TTC549 (cell line): ENCODE data around the gene RPLP2.

Experiments
- FAIRE-seq: peaks from 2 replicates; lab custom pipeline; 2012; peaks lifted over from hg19 to GRCh38; lab: Jason Lieb, UNC

Gene RPLP2

GRCh38 chr11:773830-774229 lies 35.9 kb upstream of the RPLP2 start:
- FAIRE-seq: no peak

DNA sequence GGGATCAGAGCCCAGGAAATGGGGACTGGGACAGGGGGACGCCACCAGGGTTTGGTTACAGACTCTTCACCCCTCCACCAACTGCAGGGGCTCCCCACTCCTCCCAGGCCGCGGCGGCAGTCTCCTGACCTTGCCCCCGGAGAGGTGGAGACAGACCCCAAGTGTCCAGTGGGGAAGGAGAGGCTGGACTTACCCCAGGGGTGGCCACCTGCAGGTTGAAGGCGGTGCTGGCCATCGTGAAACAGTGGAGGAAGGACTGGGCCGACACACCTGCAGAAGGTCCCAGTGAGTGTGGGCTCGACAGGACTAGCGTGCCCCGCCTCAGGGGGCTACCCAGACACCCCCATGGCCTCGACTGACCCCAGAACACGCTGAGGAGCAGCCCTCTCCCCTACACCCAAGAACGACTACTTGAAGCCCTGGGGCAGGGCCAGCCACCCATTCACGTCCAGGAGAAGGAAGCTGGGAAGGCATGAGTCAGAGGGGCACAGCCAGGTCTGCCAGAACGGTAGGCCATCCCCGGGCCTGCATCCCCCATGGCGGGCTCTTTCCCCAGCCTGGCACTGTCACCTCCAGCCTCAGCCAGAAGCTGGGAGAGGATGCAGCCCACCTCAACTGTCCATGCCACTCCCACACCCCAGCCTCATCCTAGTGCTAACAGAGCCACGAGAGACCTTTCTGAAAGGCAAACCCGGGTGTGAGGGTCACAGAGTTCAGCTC lies 34.7 kb upstream of the RPLP2 start:
- FAIRE-seq: no peak

DNA sequence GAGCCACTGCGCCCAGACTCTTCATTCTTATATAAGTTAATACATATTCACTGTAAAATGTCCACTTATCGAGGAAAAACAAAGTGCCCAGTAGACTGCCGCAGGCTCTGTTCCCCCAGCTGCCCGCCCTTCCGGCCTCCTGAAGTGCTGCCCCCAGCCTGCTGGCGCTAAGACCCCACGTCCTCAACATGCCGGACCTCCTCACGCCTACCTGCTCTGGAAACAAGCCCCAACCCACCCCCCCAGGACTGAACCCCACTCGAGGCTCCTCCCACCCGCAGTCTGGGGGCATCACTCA lies 33.6 kb upstream of the RPLP2 start:
- no peak for FAIRE-seq

- FAIRE-seq: no peak
These were observed 33.0 kb upstream of the RPLP2 start for GRCh38 chr11:776561-777287.

- FAIRE-seq: no peak
These were observed 32.2 kb upstream of the RPLP2 start, which contains the start of gene GATD1 for GRCh38 chr11:777288-778255. GATD1 (minus strand) TSS chr11:777487; CDS start chr11:777462, 25 bp downstream.

DNA sequence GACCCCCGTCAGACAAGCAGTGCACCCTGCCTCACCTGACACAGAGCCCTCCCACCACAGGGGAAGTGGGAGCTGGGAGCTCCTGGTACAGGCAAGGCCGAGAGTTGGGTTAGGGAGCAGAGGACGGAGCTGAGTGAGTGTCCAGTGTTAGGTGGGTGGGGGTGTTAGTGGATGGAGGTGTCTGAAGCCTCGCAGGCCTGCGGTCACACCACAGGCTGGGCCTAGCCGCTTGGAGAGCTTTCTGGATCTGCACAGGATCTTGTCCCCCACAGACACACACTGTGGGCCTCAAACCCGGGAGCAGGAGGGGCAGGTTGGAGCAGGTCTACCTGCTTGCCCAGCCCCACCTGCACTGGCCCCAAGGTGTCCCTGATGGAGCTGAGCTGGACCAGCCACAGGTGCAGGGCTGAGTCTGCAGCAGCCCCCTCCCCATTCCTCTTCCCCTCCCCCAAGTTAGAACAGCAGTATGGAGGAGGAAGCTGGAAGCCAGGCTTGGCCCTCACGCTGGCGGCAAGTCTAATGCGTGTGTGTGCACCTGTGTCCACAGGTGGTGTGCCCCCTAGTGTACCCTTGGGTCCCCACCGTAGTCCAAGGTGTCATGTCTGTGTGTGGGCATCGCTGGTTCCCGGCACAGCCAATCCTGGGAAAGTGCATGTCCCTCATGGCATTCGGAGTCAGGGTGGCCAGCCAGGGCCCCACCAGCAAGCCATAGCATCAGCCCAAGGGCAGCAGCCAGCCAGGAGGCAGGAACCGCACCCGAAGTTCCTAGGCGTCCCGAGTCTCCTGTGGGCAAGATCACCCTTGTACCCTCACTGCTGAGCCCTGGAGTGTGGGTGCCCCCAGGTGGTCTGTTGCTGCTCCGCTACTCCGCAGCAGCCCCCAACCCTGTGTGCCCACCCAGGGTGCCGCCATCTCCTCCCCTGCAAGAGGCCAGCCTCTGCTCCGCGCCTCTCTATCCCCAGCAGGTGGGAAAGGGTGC lies 30.5 kb upstream of the RPLP2 start:
- no peak for FAIRE-seq

DNA sequence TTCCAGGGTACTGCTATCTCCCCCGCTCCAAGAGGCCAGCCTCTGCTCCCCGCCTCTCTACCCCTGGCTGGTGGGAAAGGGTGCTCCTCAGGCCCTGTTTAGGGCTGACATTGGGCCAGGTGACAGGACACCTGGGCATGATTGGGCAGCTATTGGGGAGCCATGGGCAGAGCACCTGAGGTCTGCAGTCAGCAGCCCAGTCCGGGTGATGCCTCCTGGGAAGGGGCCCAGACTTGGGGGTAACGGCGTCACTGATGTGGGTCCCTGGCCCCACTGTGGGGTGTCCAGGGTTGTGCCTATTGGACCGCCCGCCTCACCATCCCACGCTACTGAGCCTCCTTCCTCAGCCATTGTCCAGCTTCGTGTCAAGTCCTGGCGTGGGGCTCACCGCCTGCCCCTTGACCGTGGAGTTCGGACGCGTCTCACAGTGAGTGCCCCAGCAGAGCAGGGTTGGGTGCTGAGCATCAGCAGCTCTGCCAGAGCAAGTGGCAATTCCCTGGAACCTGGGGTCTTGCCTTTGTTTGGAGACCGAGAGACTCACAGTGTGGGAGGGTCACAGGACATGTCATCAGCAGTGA lies 29.7 kb upstream of the RPLP2 start:
- no peak for FAIRE-seq

DNA sequence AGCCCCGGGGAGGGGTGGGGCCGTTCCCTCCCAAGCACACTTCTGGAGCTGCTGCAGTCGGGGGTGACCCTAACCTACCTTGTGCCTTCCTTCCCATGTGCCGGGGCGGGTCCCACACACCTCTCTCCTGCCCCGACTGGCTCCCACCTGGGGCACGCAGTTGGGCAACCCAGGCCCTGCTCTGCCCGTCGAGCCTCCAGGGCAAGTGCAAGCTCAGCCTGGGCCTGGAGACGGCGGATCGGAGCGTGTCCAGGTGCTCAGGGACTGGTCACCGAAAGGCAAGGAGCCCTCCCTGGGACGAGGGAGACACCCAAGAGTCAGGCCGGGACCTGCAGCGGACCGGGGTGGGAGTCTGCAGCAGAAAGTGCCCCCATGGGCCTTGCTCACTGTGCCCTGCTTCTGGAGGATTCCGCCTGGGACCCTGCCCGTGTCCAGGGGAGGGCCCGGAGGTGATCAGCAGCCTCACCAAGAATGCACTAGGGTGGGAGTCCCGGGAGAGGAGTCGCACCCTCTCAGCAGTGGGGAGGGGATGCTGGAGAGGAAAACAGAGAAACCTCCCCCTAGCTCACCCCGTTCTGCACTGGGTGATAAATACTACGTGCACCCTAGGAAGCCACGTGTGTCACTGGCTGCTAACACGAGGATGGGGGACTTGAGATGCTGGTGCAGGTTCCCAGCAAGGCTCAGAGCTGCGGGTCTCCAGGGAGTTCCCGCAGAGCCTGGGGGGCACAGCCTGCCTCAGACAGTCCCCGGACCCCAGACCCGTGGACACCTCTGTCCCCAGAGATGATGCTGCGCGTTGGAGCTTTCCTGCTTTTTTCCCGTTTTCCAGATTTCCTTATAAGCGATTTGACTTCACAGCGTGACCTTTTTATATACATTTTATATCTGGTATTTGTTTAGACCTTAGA lies 27.2 kb upstream of the RPLP2 start:
- FAIRE-seq: no peak

DNA sequence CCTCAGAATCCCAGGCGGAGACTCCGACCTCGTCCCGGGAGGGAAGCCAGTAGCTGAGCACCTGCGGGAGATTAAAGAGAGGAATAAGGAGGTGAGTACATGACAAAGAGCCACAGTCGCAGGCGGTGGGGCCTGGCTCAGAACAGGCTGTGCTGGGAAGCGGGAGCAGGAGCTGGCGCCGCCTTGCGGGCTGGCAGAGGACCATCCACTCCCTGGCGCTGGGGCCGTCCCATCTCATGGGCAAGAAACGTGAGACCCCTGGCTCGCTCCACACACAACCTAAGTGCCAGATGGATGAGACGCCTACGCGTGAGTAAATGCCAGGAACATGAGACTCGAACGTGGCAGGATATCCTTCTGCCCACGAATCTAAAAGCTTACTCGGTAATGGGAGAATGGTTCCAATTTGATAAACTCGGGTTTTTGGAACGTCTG lies 26.2 kb upstream of the RPLP2 start:
- FAIRE-seq: no peak

- no peak for FAIRE-seq
These were observed 23.3 kb upstream of the RPLP2 start for GRCh38 chr11:786235-787083.

GRCh38 chr11:787084-787675 lies 22.6 kb upstream of the RPLP2 start:
- no peak for FAIRE-seq

DNA sequence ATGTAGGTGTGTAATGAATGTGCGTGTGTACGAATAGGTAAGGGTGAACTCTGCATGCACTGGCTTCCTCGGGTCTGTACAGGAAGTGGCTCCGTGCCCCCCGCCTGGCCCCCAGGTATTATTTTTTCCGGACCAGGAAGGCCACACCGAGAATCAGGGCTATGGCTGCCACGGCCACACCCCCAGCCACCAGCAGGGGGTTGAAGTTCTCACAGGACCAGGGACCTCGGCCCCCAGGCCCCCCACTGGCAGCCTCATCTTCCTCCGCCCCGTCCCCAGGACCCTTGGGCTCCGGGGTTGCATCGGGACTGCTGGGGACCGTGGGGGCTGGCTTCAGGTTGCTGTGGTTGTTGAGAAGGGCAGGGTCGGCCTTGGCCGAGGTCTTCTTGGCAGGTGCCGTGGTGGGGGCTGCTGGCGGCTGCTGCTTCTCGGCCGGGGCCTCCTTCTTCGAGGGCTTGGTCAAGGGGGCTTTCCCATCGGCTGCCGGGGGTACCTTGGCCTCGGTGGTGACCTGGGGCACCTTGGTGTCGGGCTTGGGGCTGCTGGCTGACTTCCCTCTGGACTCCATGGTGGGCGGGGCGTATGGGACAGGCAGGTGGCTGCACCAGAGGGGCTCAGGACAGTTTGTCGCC lies 21.6 kb upstream of the RPLP2 start:
- FAIRE-seq: no peak

GRCh38 chr11:788953-789940 lies 20.5 kb upstream of the RPLP2 start:
- FAIRE-seq: no peak

- no peak for FAIRE-seq
These were observed 19.8 kb upstream of the RPLP2 start, which contains the start of gene CEND1 for GRCh38 chr11:789943-790342. CEND1 (minus strand) TSS chr11:790090; CDS start chr11:788576, 1,514 bp downstream.

GRCh38 chr11:790721-791564 lies 18.8 kb upstream of the RPLP2 start:
- FAIRE-seq: no peak
